RKO (cell line): ENCODE measurements around the gene SLC2A11.

Experiments
- DNase-seq: peaks from one replicate; pipeline ENCODE4 v3.0.0-alpha.2; 2016; ENCODE audit warnings: low spot score

SLC2A11 gene

GRCh38 chr22:23832226-23833016, 25.3 kb upstream of the SLC2A11 start:
- DNase-seq = no peak

GRCh38 chr22:23833017-23833751, 24.5 kb upstream of the SLC2A11 start:
- DNase-seq = no peak

GRCh38 chr22:23833911-23834317, 23.8 kb upstream of the SLC2A11 start:
- DNase-seq = no peak

GRCh38 chr22:23834406-23834792, 23.3 kb upstream of the SLC2A11 start:
- no peak for DNase-seq

GRCh38 chr22:23834793-23835483, 22.7 kb upstream of the SLC2A11 start:
- no peak for DNase-seq

- no peak for DNase-seq
These were observed 22.1 kb upstream of the SLC2A11 start for GRCh38 chr22:23835484-23836144.

GRCh38 chr22:23836281-23836680, 21.4 kb upstream of the SLC2A11 start:
- no peak for DNase-seq

- no peak for DNase-seq
These were observed 20.8 kb upstream of the SLC2A11 start for GRCh38 chr22:23836692-23837495.

GRCh38 chr22:23837496-23837859, 20.2 kb upstream of the SLC2A11 start:
- no peak for DNase-seq

- DNase-seq = no peak
These were observed 19.6 kb upstream of the SLC2A11 start for GRCh38 chr22:23837911-23838680.

- peak; percentile 96 for DNase-seq
These were observed 18.8 kb upstream of the SLC2A11 start, which contains the start of gene DERL3 for GRCh38 chr22:23838681-23839468. DERL3 (minus strand) TSS chr22:23839006; CDS start chr22:23838987, 19 bp downstream.

GRCh38 chr22:23840026-23840425, 17.6 kb upstream of the SLC2A11 start:
- DNase-seq = no peak

GRCh38 chr22:23841292-23841691, 16.4 kb upstream of the SLC2A11 start:
- no peak for DNase-seq

- no peak for DNase-seq
These were observed 15.8 kb upstream of the SLC2A11 start for GRCh38 chr22:23841736-23842445.

GRCh38 chr22:23842599-23842998, 15.1 kb upstream of the SLC2A11 start:
- no peak for DNase-seq

GRCh38 chr22:23844739-23845202, 12.9 kb upstream of the SLC2A11 start:
- DNase-seq = no peak

GRCh38 chr22:23845265-23846080, 12.2 kb upstream of the SLC2A11 start:
- DNase-seq = no peak

- no peak for DNase-seq
These were observed 11.6 kb upstream of the SLC2A11 start for GRCh38 chr22:23846081-23846469.
